Esophagus squamous epithelium (tissue), 4 donors: ENCODE results near the gene SORCS1.

Experiments used
- POLR2A ChIP-seq, 4 donors: fragments of 450-650 bp; IDR thresholded peaks; one replicate each; pipeline ENCODE4 v1.6.1; 2017; ENCODE audit warnings: antibody characterized with exemption in 4 of 4, mild to moderate bottlenecking in 4 of 4, moderate library complexity in 3 of 4
- TF ChIP-seq, protein P1 (sequence below), 6 experiments: fragments of 450-650 bp in 4 of 6; fragments of 200-600 bp in 2 of 6; sonication (generic) in 2 of 6; IDR thresholded peaks; one replicate each; pipeline ENCODE4 v1.5.1; 2016 to 2019; ENCODE audit warnings: antibody characterized with exemption in 6 of 6, mild to moderate bottlenecking in 4 of 6, moderate library complexity in 4 of 6

DNA sequence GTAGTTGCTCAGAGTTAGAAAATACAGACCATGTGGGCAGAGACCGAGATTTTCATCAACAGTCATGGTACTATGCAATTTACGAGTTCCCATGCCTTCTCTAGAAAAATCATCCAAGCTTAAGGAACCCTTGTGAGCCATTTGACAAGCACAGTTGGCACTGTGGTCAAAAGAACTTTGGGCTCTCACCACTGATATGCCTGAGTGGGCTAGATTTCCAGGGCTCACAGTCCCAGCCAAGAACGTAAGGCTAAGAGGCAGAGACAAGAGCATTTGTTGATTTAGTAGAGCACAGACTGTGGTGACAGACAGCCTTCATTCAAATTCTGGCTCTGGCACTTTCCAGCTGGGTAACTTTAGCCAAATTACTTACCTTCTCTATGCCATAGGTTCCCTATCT is 407.0 kb downstream of the SORCS1 start:
- TF ChIP-seq, protein P1, sequence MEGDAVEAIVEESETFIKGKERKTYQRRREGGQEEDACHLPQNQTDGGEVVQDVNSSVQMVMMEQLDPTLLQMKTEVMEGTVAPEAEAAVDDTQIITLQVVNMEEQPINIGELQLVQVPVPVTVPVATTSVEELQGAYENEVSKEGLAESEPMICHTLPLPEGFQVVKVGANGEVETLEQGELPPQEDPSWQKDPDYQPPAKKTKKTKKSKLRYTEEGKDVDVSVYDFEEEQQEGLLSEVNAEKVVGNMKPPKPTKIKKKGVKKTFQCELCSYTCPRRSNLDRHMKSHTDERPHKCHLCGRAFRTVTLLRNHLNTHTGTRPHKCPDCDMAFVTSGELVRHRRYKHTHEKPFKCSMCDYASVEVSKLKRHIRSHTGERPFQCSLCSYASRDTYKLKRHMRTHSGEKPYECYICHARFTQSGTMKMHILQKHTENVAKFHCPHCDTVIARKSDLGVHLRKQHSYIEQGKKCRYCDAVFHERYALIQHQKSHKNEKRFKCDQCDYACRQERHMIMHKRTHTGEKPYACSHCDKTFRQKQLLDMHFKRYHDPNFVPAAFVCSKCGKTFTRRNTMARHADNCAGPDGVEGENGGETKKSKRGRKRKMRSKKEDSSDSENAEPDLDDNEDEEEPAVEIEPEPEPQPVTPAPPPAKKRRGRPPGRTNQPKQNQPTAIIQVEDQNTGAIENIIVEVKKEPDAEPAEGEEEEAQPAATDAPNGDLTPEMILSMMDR (IDR thresholded peaks at IDR 0.05): no peak
- no peak for TF ChIP-seq POLR2A (IDR thresholded peaks at IDR 0.05)
